Measurements from ENCODE around the gene TYRP1. TPM values are rescaled to one million over a fixed set of nuclear protein-coding genes. Genes with fewer than 3 reads are reported as not detected.

TYRP1 gene
- polyA plus RNA-seq, 1 of the 3 experiments (the other 2 are of a cell fraction): not detected

DNA sequence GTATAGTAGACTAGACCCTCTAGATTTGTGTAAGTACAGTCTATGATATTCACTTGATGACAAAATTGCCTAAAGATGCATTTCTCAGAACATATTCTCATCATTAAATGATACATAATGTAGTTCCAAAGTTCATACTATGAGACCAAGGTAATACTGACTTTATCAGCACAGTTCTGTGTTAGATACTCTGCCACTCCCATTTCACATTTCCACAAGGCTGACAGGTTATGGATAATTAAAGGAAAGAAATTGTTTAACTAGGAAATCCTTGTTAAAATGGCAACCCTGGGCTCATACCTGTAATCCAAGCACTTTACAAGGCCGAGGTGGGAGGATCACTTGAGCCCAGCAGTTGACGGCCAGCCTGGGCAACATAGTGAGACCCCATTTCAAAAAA, 33.6 kb downstream of the TYRP1 start:
- Histone ChIP-seq H3K79me2 (ENCODE audit: insufficient read depth) (no peaks in the 10 kb centered on the region), H3K9ac (no peak overlapping the region), H3K4me1 (ENCODE audit: control insufficient read depth in 1 of 2, insufficient read depth in 2 of 2, low read depth in 1 of 2, low read length in 1 of 2) (no peaks in the 10 kb centered on the region; a peak in 1 of 4 replicates), H3K27ac (ENCODE audit: low read depth in 2 of 2, low read length in 1 of 2) (no peak overlapping the region), H2AFZ (ENCODE audit: low read depth) (no peak overlapping the region), H3K4me2 (no peak overlapping the region), H3K9me2 (no peaks in the 10 kb centered on the region), H3K27me3 (ENCODE audit: insufficient read depth) (no peaks in the 10 kb centered on the region), H4K20me1 (ENCODE audit: insufficient read depth) (no peaks in the 10 kb centered on the region), H3K36me3 (replicated peaks in 1 of 2; ENCODE audit: control insufficient read depth in 1 of 2, insufficient read depth in 2 of 2, low read length in 1 of 2) (no peaks in the 10 kb centered on the region), H3K4me3 (ENCODE audit: low read depth in 2 of 2, low read length in 1 of 2) (no peak overlapping the region), H3F3A (replicated peaks; ENCODE audit: insufficient read depth) (no peaks in the 10 kb centered on the region), H3K9me3 (no peaks in the 10 kb centered on the region)
- ChIA-PET CTCF (no interaction called here), POLR2A (no interaction called here)
- TF ChIP-seq, protein P1, sequence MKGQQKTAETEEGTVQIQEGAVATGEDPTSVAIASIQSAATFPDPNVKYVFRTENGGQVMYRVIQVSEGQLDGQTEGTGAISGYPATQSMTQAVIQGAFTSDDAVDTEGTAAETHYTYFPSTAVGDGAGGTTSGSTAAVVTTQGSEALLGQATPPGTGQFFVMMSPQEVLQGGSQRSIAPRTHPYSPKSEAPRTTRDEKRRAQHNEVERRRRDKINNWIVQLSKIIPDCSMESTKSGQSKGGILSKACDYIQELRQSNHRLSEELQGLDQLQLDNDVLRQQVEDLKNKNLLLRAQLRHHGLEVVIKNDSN (IDR thresholded peaks at IDR 0.05; ENCODE audit: borderline replicate concordance, low read depth): no peak
- TF ChIP-seq RFX5 (IDR thresholded peaks at IDR 0.05; ENCODE audit: low read length): no peak
- no peak for TF ChIP-seq GATA2 (CRISPR knock-in tag; IDR thresholded peaks at IDR 0.05)
- TF ChIP-seq MXI1 (IDR thresholded peaks at IDR 0.05; ENCODE audit: low read depth, low read length): no peak
- TF ChIP-seq FOXJ3 (CRISPR knock-in tag; IDR thresholded peaks at IDR 0.05): no peak
- no peak for TF ChIP-seq RCOR1 (IDR thresholded peaks at IDR 0.05; ENCODE audit: low read length)
- TF ChIP-seq, protein P2, sequence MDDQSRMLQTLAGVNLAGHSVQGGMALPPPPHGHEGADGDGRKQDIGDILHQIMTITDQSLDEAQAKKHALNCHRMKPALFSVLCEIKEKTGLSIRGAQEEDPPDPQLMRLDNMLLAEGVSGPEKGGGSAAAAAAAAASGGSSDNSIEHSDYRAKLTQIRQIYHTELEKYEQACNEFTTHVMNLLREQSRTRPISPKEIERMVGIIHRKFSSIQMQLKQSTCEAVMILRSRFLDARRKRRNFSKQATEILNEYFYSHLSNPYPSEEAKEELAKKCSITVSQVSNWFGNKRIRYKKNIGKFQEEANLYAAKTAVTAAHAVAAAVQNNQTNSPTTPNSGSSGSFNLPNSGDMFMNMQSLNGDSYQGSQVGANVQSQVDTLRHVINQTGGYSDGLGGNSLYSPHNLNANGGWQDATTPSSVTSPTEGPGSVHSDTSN (IDR thresholded peaks at IDR 0.05): no peak
- no peak for TF ChIP-seq RAD21 (IDR thresholded peaks at IDR 0.05; ENCODE audit: low read length)
- TF ChIP-seq GABPA (IDR thresholded peaks at IDR 0.05; ENCODE audit: low read depth): no peak
- TF ChIP-seq RXRA (IDR thresholded peaks at IDR 0.05; ENCODE audit: borderline replicate concordance, low read depth): no peak
- no peak for TF ChIP-seq NFIC (IDR thresholded peaks at IDR 0.05; ENCODE audit: borderline replicate concordance)
- TF ChIP-seq CHD2 (IDR thresholded peaks at IDR 0.05; ENCODE audit: low read length, partially characterized antibody): no peak
- TF ChIP-seq, protein P3, sequence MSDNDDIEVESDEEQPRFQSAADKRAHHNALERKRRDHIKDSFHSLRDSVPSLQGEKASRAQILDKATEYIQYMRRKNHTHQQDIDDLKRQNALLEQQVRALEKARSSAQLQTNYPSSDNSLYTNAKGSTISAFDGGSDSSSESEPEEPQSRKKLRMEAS (IDR thresholded peaks at IDR 0.05; ENCODE audit: low read depth): no peak
- TF ChIP-seq, protein P4, sequence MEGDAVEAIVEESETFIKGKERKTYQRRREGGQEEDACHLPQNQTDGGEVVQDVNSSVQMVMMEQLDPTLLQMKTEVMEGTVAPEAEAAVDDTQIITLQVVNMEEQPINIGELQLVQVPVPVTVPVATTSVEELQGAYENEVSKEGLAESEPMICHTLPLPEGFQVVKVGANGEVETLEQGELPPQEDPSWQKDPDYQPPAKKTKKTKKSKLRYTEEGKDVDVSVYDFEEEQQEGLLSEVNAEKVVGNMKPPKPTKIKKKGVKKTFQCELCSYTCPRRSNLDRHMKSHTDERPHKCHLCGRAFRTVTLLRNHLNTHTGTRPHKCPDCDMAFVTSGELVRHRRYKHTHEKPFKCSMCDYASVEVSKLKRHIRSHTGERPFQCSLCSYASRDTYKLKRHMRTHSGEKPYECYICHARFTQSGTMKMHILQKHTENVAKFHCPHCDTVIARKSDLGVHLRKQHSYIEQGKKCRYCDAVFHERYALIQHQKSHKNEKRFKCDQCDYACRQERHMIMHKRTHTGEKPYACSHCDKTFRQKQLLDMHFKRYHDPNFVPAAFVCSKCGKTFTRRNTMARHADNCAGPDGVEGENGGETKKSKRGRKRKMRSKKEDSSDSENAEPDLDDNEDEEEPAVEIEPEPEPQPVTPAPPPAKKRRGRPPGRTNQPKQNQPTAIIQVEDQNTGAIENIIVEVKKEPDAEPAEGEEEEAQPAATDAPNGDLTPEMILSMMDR (IDR thresholded peaks at IDR 0.05): no peak
- TF ChIP-seq, protein P5, sequence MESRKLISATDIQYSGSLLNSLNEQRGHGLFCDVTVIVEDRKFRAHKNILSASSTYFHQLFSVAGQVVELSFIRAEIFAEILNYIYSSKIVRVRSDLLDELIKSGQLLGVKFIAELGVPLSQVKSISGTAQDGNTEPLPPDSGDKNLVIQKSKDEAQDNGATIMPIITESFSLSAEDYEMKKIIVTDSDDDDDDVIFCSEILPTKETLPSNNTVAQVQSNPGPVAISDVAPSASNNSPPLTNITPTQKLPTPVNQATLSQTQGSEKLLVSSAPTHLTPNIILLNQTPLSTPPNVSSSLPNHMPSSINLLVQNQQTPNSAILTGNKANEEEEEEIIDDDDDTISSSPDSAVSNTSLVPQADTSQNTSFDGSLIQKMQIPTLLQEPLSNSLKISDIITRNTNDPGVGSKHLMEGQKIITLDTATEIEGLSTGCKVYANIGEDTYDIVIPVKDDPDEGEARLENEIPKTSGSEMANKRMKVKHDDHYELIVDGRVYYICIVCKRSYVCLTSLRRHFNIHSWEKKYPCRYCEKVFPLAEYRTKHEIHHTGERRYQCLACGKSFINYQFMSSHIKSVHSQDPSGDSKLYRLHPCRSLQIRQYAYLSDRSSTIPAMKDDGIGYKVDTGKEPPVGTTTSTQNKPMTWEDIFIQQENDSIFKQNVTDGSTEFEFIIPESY (IDR thresholded peaks at IDR 0.05; ENCODE audit: borderline replicate concordance, low read depth): no peak
- TF ChIP-seq, protein P6, sequence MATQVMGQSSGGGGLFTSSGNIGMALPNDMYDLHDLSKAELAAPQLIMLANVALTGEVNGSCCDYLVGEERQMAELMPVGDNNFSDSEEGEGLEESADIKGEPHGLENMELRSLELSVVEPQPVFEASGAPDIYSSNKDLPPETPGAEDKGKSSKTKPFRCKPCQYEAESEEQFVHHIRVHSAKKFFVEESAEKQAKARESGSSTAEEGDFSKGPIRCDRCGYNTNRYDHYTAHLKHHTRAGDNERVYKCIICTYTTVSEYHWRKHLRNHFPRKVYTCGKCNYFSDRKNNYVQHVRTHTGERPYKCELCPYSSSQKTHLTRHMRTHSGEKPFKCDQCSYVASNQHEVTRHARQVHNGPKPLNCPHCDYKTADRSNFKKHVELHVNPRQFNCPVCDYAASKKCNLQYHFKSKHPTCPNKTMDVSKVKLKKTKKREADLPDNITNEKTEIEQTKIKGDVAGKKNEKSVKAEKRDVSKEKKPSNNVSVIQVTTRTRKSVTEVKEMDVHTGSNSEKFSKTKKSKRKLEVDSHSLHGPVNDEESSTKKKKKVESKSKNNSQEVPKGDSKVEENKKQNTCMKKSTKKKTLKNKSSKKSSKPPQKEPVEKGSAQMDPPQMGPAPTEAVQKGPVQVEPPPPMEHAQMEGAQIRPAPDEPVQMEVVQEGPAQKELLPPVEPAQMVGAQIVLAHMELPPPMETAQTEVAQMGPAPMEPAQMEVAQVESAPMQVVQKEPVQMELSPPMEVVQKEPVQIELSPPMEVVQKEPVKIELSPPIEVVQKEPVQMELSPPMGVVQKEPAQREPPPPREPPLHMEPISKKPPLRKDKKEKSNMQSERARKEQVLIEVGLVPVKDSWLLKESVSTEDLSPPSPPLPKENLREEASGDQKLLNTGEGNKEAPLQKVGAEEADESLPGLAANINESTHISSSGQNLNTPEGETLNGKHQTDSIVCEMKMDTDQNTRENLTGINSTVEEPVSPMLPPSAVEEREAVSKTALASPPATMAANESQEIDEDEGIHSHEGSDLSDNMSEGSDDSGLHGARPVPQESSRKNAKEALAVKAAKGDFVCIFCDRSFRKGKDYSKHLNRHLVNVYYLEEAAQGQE (IDR thresholded peaks at IDR 0.05; ENCODE audit: low read depth, low read length): no peak
- no peak for TF ChIP-seq TAF1 (IDR thresholded peaks at IDR 0.05; ENCODE audit: borderline replicate concordance, low read depth, low read length)
- WGBS (ENCODE audit: low lambda C conversion rate): 85% methylated on average over 2 of the region's 2 CpGs
- DNase-seq: no peak
